ENCODE measurements around the gene GATD1.
"Not testable (repeated sequence)": the region's sequence is repeated elsewhere in the genome, so short reads cannot be mapped to it uniquely, and the experiment has no call there.

DNA sequence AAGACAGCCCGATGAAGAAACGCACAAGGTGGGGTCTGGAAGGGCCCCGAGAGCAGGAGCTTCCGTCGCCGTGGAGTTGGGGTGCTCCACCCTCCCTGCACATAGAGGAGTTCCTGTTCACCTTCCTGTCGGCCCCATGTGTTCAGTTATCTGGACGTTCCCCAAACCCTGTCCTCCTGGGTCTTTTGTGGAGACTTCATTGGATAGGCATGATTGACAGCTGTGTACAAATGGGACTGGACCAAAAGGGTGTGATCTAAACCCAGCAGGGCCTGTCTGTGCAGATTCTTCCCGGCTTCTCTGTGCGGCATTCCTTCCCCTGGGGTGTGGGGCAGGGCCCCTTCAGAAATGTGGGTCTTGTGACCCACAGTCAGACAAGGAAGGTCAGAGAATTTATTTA is 39.4 kb downstream of the GATD1 start:
- TF ChIP-seq CTCF (IDR thresholded peaks at IDR 0.05); EZH2 (IDR thresholded peaks at IDR 0.05; ENCODE audit: borderline replicate concordance, insufficient read depth, low read depth, low read length, poor library complexity, severe bottlenecking): not testable (repeated sequence)
